Measurements from ENCODE around the gene WRAP73. TPM values are rescaled to one million over a fixed set of nuclear protein-coding genes. Genes with fewer than 3 reads are reported as not detected.

The WRAP73 gene
- total and polyA plus RNA-seq, 9 of the 15 experiments (the other 6 are each of a cell fraction or from before 2014, with no cell fraction given): 4.3 to 51.8 (median 30.1) TPM

GRCh38 chr1:3625151-3625907 is 24.6 kb downstream of the WRAP73 start (continued):
- TF ChIP-seq E2F6 (IDR thresholded peaks at IDR 0.05; ENCODE audit: borderline replicate concordance in 1 of 2, extremely low read depth in 1 of 2, insufficient read depth in 1 of 2, insufficient read length in 1 of 2, low read depth in 1 of 2, low read length in 1 of 2, poor library complexity in 1 of 2, severe bottlenecking in 1 of 2) (peak in 1 of 2 experiments; percentile 20), CEBPB (tag; IDR thresholded peaks at IDR 0.05) (no peak), PTTG1 (tag; IDR thresholded peaks at IDR 0.05; ENCODE audit: low read depth) (no peak), IRF9 (tag; IDR thresholded peaks at IDR 0.05) (no peak), RBM34 (IDR thresholded peaks at IDR 0.05; ENCODE audit: borderline replicate concordance, insufficient read depth, low read length) (no peak), SREBF1 (IDR thresholded peaks at IDR 0.05; ENCODE audit: borderline replicate concordance, low read depth, low read length) (no peak), FIP1L1 (IDR thresholded peaks at IDR 0.05; ENCODE audit: low read depth, low read length, poor library complexity, severe bottlenecking) (peak; percentile 48), CHD1 (IDR thresholded peaks at IDR 0.05; ENCODE audit: low read length) (no peak), FOXA3 (CRISPR knock-in tag; conservative IDR thresholded peaks at IDR 0.05 in 1 of 2, IDR thresholded peaks at IDR 0.05 in 1 of 2) (0 out of 4 replicates have a peak, but pooled peaks of 1 of the 2 experiments have one; percentile 24), THRB (CRISPR knock-in tag; conservative IDR thresholded peaks at IDR 0.05) (no peak), MIER1 (IDR thresholded peaks at IDR 0.05; ENCODE audit: low read depth) (no peak), CXXC5 (CRISPR knock-in tag; IDR thresholded peaks at IDR 0.05) (peak; percentile 85), RAD51 (IDR thresholded peaks at IDR 0.05; ENCODE audit: borderline replicate concordance, low read depth) (no peak), NR2F6 (CRISPR knock-in tag; IDR thresholded peaks at IDR 0.05) (no peak), MITF (IDR thresholded peaks at IDR 0.05) (no peak), ZHX1 (conservative IDR thresholded peaks at IDR 0.05; ENCODE audit: low read length) (no peak), LCOR (CRISPR knock-in tag; IDR thresholded peaks at IDR 0.05) (no peak), TCF3 (CRISPR knock-in tag; IDR thresholded peaks at IDR 0.05) (peak; percentile 90), SRSF3 (IDR thresholded peaks at IDR 0.05; ENCODE audit: insufficient read depth, low read length) (no peak)
